H1 (cell line): ENCODE measurements around the gene PLEKHA1. TPM values are rescaled to one million over a fixed set of nuclear protein-coding genes. Genes with fewer than 3 reads are reported as not detected.

Experiments used
- ASH2L ChIP-seq: fragments of 200-600, 300-600 bp; sonication (generic); IDR thresholded peaks from one replicate; pipeline ENCODE4 v1.7.1; 2017; ENCODE audit warnings: low read length
- ATF2 ChIP-seq: IDR thresholded peaks from 2 replicates; pipeline ENCODE4 v1.6.1; 2012; ENCODE audit warnings: low read length, inconsistent platforms
- CBX5 ChIP-seq: fragments of 300-800, 300-1000 bp; sonication (generic); IDR thresholded peaks from 2 replicates; pipeline ENCODE4 v1.7.1; 2016; ENCODE audit warnings: antibody characterized with exemption, low read length, low read depth
- CEBPB ChIP-seq: IDR thresholded peaks from 2 replicates; pipeline ENCODE4 v1.6.1; 2012; ENCODE audit warnings: low read depth, low read length
- CHD1 ChIP-seq: IDR thresholded peaks from 2 replicates; pipeline ENCODE4 v1.6.1; 2012; ENCODE audit warnings: low read depth, low read length, improper control_type of control experiment
- CREB1 ChIP-seq: IDR thresholded peaks from 2 replicates; pipeline ENCODE4 v1.6.1; 2012; ENCODE audit warnings: inconsistent platforms
- CTBP2 ChIP-seq: IDR thresholded peaks from 2 replicates; pipeline ENCODE4 v1.7.0; 2011; ENCODE audit warnings: borderline replicate concordance, mild to moderate bottlenecking, moderate library complexity, mixed read lengths, low read length; ENCODE audit not compliant: insufficient read depth, insufficient read length
- E2F6 ChIP-seq: IDR thresholded peaks from 2 replicates; pipeline ENCODE4 v1.6.1; 2012; ENCODE audit warnings: inconsistent platforms
- EGR1 ChIP-seq: IDR thresholded peaks from 2 replicates; pipeline ENCODE4 v1.6.1; 2011; ENCODE audit warnings: low read depth, low read length, borderline replicate concordance
- EP300 ChIP-seq, 2 experiments: IDR thresholded peaks; 1 replicate in 1 of 2; 2 replicates in 1 of 2; pipeline ENCODE4 v1.6.1; 2011 to 2012; ENCODE audit warnings: low read depth in 2 of 2, low read length in 2 of 2, mild to moderate bottlenecking in 2 of 2, borderline replicate concordance in 1 of 2, inconsistent platforms in 1 of 2, moderate library complexity in 1 of 2
- FOSL1 ChIP-seq: IDR thresholded peaks from 2 replicates; pipeline ENCODE4 v1.6.1; 2011; ENCODE audit warnings: mild to moderate bottlenecking, low read depth, low read length, moderate library complexity; ENCODE audit not compliant: insufficient read depth
- HDAC2 ChIP-seq, 2 experiments: fragments of 300-600 bp in 1 of 2; sonication (generic) in 1 of 2; IDR thresholded peaks; 2 replicates each; pipeline ENCODE4 v1.6.1; 2011 to 2012; ENCODE audit warnings: low read depth in 2 of 2, low read length in 2 of 2, mild to moderate bottlenecking in 2 of 2, moderate library complexity in 2 of 2, borderline replicate concordance in 1 of 2, inconsistent platforms in 1 of 2
- JUN ChIP-seq: IDR thresholded peaks from 2 replicates; pipeline ENCODE4 v1.6.1; 2011; ENCODE audit warnings: low read depth, mild to moderate bottlenecking, improper control_type of control experiment, low read length
- KDM5A ChIP-seq: fragments of 200-600 bp; IDR thresholded peaks from 2 replicates; pipeline ENCODE4 v1.7.1; 2012; ENCODE audit warnings: mild to moderate bottlenecking, low read length, inconsistent platforms, mixed read lengths
- NANOG ChIP-seq: IDR thresholded peaks from 2 replicates; pipeline ENCODE4 v1.6.1; 2011; ENCODE audit warnings: low read length, low read depth, mild to moderate bottlenecking, inconsistent platforms; ENCODE audit not compliant: insufficient read depth, poor library complexity, severe bottlenecking
- PHF8 ChIP-seq: fragments of 200-600 bp; sonication (generic); conservative IDR thresholded peaks from 2 replicates; pipeline ENCODE4 v1.7.1; 2012; ENCODE audit warnings: low read depth, mild to moderate bottlenecking, inconsistent platforms, low read length, moderate library complexity
- POLR2A ChIP-seq, 2 experiments: IDR thresholded peaks; 1 replicate in 1 of 2; 2 replicates in 1 of 2; pipeline ENCODE4 v1.6.1; 2011; ENCODE audit warnings: low read depth in 2 of 2, low read length in 2 of 2, mild to moderate bottlenecking in 2 of 2; ENCODE audit errors: control extremely low read depth in 1 of 2
- POLR2AphosphoS5 ChIP-seq: IDR thresholded peaks from 2 replicates; pipeline ENCODE4 v1.6.1; 2011; ENCODE audit warnings: low read depth, low read length
- RFX5 ChIP-seq: IDR thresholded peaks from 2 replicates; pipeline ENCODE4 v1.6.1; 2011; ENCODE audit warnings: low read depth, low read length, improper control_type of control experiment, borderline replicate concordance
- SIX5 ChIP-seq: IDR thresholded peaks from 2 replicates; pipeline ENCODE4 v1.6.1; 2011; ENCODE audit warnings: mild to moderate bottlenecking, low read depth, low read length
- SUZ12 ChIP-seq: fragments of 200-600 bp; sonication (generic); IDR thresholded peaks from 2 replicates; pipeline ENCODE4 v1.6.1; 2012; ENCODE audit warnings: mild to moderate bottlenecking, inconsistent platforms, low read length, moderate library complexity, mixed read lengths
- TCF12 ChIP-seq: IDR thresholded peaks from 2 replicates; pipeline ENCODE4 v1.6.1; 2011; ENCODE audit warnings: low read depth, mild to moderate bottlenecking, low read length
- polyA plus RNA-seq, 7 experiments: library from polyadenylated mRNA; depleted of rRNA in 3 of 7; stranded (reverse) in 5 of 7; unstranded in 2 of 7; fragments of >200 nt in 5 of 7; fragments of 200-250 nt in 2 of 7; gene quantifications; 1 replicate in 5 of 7; 2 replicates in 1 of 7; 4 replicates in 1 of 7; pipeline versions ENCODE4 v1.2.1 to v1.2.3, GENCODE V29; 2011 to 2013; ENCODE audit warnings: missing spikeins in 2 of 7, mixed read lengths in 2 of 7
- total RNA-seq: library from RNA; stranded (reverse); fragmentation: NEBNext Ultra II Directional; extraction: Animal tissue kit (Norgen Biotek cat#: 25700); gene quantifications from 2 replicates; pipeline ENCODE4 v1.2.1, GENCODE V29; 2021

Gene PLEKHA1
- total and polyA plus RNA-seq, 2 of the 8 experiments (the other 6 are each of a cell fraction or from before 2014, with no cell fraction given), result 15.6 to 39.7 TPM

GRCh38 chr10:122374237-122374858, at the start of gene PLEKHA1 (continued):
- TF ChIP-seq TCF12 (0 out of 2 replicates have a peak, but pooled peaks have one; percentile 20), FOSL1 (no peak), NANOG (no peak), PHF8 (peak; percentile 59), CBX5 (no peak), EP300 (IDR thresholded peaks at IDR 0.05; ENCODE audit: borderline replicate concordance in 1 of 2, low read depth in 2 of 2, low read length in 2 of 2) (peak in 1 of 2 experiments; percentile 64; a peak in 1 of 3 replicates), CREB1 (peak; percentile 51; the same call in 1 of the 2 replicates), JUN (no peak), HDAC2 (IDR thresholded peaks at IDR 0.05; ENCODE audit: borderline replicate concordance in 1 of 2, low read depth in 2 of 2, low read length in 2 of 2) (peak in 1 of 2 experiments; percentile 35; a peak in 1 of 4 replicates), SUZ12 (no peak; the same call in 1 of the 2 replicates), CEBPB (no peak), EGR1 (no peak), CHD1 (no peak), ATF2 (peak; percentile 59; the same call in 1 of the 2 replicates), KDM5A (no peak), RFX5 (no peak), POLR2AphosphoS5 (peak; percentile 42; the same call in 1 of the 2 replicates), CTBP2 (no peak), E2F6 (no peak; the same call in 1 of the 2 replicates), ASH2L (no peak), POLR2A (IDR thresholded peaks at IDR 0.05; ENCODE audit: control extremely low read depth in 1 of 2, low read depth in 2 of 2, low read length in 2 of 2) (peak in 1 of 2 experiments; percentile 56; a peak in 2 of 3 replicates), SIX5 (peak; percentile 68)
